GM12891 (cell line): ENCODE results near the gene DCST2.

ENCODE experiments used
- POLR2A ChIP-seq: IDR thresholded peaks from 2 replicates; pipeline ENCODE4 v1.6.1; 2011; ENCODE audit warnings: low read depth, low read length, control low read depth
- POLR2AphosphoS5 ChIP-seq: IDR thresholded peaks from 2 replicates; pipeline ENCODE4 v1.6.1; 2011; ENCODE audit warnings: low read depth, low read length, control low read depth
- TAF1 ChIP-seq: IDR thresholded peaks from 2 replicates; pipeline ENCODE4 v1.6.1; 2011; ENCODE audit warnings: low read depth, low read length, control low read depth

GRCh38 chr1:155061381-155062150 lies 28.0 kb upstream of the DCST2 start:
- TF ChIP-seq TAF1 (no peak), POLR2AphosphoS5 (no peak), POLR2A (no peak)
